ENCODE measurements around the gene PDPK1. TPM values are rescaled to one million over a fixed set of nuclear protein-coding genes. Genes with fewer than 3 reads are reported as not detected.

PDPK1 gene
- total RNA-seq, 4 donors from 2014 or later = 35.3 to 40.4 (median 39.0) TPM

DNA sequence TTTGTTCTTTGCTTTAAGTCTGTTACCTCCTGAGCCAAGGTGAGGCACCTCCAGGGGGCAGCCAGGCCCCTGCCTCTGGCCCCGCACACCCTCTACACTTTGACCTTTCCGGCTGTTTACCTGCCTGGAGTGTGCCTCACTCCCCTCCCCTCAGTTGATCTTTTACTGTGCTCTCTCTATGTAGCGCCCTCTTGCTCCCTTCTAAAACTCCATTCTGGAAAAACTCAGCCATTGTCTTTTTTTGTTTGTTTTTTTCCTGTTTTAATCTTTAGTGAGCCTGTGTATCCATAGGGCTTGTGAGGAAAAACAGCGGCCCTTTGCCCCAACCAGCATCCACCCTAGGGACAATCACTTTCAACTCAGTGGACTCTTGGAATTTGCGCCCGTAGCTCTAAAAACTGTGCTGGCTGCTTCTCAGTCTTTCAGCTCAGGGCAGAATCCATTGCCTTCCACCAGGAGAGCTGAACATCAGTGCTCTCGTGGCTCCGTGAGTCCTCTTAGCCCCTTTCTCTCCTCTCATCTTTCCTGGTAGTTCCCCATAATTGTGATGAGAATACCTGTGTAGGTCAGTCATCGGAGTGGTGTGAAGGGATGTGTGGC, 13.4 kb upstream of the PDPK1 start:
- no peak overlapping the region for H3K4me3 ChIP-seq (ENCODE audit: low read depth, poor library complexity, severe bottlenecking)
- WGBS, 2 donors = 96 to 97% methylated on average over 9 of the region's 9 CpGs
- TF ChIP-seq POLR2A (IDR thresholded peaks at IDR 0.05) = no peak
- TF ChIP-seq, protein P1, sequence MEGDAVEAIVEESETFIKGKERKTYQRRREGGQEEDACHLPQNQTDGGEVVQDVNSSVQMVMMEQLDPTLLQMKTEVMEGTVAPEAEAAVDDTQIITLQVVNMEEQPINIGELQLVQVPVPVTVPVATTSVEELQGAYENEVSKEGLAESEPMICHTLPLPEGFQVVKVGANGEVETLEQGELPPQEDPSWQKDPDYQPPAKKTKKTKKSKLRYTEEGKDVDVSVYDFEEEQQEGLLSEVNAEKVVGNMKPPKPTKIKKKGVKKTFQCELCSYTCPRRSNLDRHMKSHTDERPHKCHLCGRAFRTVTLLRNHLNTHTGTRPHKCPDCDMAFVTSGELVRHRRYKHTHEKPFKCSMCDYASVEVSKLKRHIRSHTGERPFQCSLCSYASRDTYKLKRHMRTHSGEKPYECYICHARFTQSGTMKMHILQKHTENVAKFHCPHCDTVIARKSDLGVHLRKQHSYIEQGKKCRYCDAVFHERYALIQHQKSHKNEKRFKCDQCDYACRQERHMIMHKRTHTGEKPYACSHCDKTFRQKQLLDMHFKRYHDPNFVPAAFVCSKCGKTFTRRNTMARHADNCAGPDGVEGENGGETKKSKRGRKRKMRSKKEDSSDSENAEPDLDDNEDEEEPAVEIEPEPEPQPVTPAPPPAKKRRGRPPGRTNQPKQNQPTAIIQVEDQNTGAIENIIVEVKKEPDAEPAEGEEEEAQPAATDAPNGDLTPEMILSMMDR (IDR thresholded peaks at IDR 0.05) = no peak
- intact Hi-C loops (cut with DNase I; ENCODE audit: low total_unique reads) = no loop called here
- DNase-seq (ENCODE audit: low spot score in 2 of 2) = no peak

DNA sequence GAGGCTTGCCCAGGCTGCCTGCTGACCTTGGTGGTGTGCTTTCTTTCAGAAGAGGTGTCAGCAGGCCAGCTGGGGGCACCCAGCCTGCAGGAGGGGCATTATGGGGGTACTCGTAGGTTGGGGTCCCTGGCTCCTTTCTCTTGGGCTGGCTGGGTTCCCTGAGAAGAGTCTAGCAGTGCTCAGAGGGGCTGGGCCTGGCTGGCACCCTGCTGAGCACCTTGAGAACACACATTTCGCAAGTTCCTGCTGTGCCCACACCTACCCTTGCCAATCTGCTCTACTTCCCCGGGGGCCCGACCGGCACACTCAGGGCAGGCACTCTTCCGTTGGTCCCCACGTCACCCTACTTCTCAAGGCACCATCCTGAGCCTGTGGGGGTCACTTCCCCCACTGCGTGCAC, 11.7 kb upstream of the PDPK1 start:
- intact Hi-C loops (cut with DNase I; ENCODE audit: low total_unique reads) = no loop called here
- 77 to 85% methylated on average over 7 to 8 of the region's 8 CpGs for WGBS, 2 donors
- H3K4me3 ChIP-seq (ENCODE audit: low read depth, poor library complexity, severe bottlenecking) = no peak overlapping the region
- TF ChIP-seq, protein P1 (IDR thresholded peaks at IDR 0.05) = no peak
- no peak for TF ChIP-seq POLR2A (IDR thresholded peaks at IDR 0.05)
- DNase-seq (ENCODE audit: low spot score in 2 of 2) = no peak

DNA sequence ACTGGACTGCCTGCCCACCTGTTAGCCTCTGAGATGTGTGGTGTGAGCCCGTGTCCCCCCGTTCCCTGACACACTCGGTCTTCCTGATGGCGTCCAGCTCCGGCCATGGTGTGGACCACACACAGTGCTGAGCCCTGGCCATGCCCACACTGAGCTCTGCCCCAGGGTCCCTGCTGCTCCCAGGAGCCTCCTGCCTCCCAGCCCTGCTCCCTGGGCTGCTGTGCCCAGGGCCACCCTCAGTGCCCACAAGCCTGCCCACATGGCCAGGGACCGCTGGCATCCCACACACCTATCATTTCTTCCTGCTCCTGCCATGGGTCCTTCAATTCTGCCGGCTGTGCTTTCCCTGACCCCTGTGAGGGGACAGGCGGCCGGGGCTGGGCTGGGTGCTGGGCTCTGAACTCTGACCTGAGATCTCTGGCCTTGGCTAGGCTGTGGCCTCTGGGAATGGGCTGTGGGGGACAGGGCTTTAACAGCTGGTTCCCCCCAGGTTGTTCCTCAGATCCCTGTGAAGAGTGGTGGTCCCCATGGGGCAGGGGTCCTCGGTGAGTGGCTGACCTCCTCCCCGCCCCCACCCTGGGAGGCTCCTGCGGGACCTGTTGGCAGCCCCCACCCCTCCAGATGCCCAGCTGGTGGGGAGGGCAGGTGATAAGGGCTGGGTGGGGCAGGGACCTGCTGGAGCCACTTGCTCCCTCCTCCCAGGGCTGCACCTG, 10.6 kb upstream of the PDPK1 start:
- WGBS, 2 donors = 87 to 90% methylated on average over 9 to 10 of the region's 12 CpGs
- intact Hi-C loops (cut with DNase I; ENCODE audit: low total_unique reads) = no loop called here
- TF ChIP-seq POLR2A (IDR thresholded peaks at IDR 0.05) = no peak
- TF ChIP-seq, protein P1 (IDR thresholded peaks at IDR 0.05) = no peak
- DNase-seq (ENCODE audit: low spot score in 2 of 2) = no peak
- H3K4me3 ChIP-seq (ENCODE audit: low read depth, poor library complexity, severe bottlenecking) = no peak overlapping the region

- DNase-seq (ENCODE audit: low spot score in 2 of 2) = no peak
- intact Hi-C loops (cut with DNase I; ENCODE audit: low total_unique reads) = no loop called here
- H3K4me3 ChIP-seq (ENCODE audit: low read depth, poor library complexity, severe bottlenecking) = no peak overlapping the region
- TF ChIP-seq, protein P1 (IDR thresholded peaks at IDR 0.05) = no peak
- no peak for TF ChIP-seq POLR2A (IDR thresholded peaks at IDR 0.05)
- WGBS, 2 donors = 94 to 95% methylated on average over 19 to 23 of the region's 24 CpGs
These were observed 10.1 kb upstream of the PDPK1 start for GRCh38 chr16:2527784-2528100.

GRCh38 chr16:2528161-2529060, 9.4 kb upstream of the PDPK1 start:
- intact Hi-C loops (cut with DNase I; ENCODE audit: low total_unique reads) = no loop called here
- TF ChIP-seq POLR2A (IDR thresholded peaks at IDR 0.05) = no peak
- TF ChIP-seq, protein P1 (IDR thresholded peaks at IDR 0.05) = no peak
- DNase-seq (ENCODE audit: low spot score in 2 of 2) = no peak
- WGBS, 2 donors = 93 to 95% methylated on average over 30 to 35 of the region's 36 CpGs
- no peak overlapping the region for H3K4me3 ChIP-seq (ENCODE audit: low read depth, poor library complexity, severe bottlenecking)

Measured in lower leg skin (tissue), 4 donors.